Measurements from ENCODE around the gene TLR2. TPM values are rescaled to one million over a fixed set of nuclear protein-coding genes. Genes with fewer than 3 reads are reported as not detected.

The TLR2 gene
- total RNA-seq, 6 experiments from 2014 or later: 4.2 to 22.3 (median 12.1) TPM

- Histone ChIP-seq H3K9me3 (no peaks in the 10 kb centered on the region), H3K4me3 (no peak overlapping the region), H3K36me3 (no peaks in the 10 kb centered on the region), H3K27me3 (no peaks in the 10 kb centered on the region), H3K27ac (no peak overlapping the region), H3K4me1 (no peaks in the 10 kb centered on the region)
- no peak for DNase-seq
- TF ChIP-seq CTCF (IDR thresholded peaks at IDR 0.05) (no peak), POLR2A (IDR thresholded peaks at IDR 0.05) (no peak)
- intact Hi-C loops (cut with DNase I): no loop called here
- WGBS (ENCODE audit: insufficient coverage, low coverage, low lambda C conversion rate, missing lambda C conversion rate): 63% methylated on average over 4 of the region's 4 CpGs
- ATAC-seq: peak in 1 of 4 donors; percentile 35
Observed at GRCh38 chr4:153747406-153747955, 63.4 kb downstream of the TLR2 start.

- 58% methylated on average over 6 of the region's 6 CpGs for WGBS (ENCODE audit: insufficient coverage, low coverage, low lambda C conversion rate, missing lambda C conversion rate)
- TF ChIP-seq POLR2A (IDR thresholded peaks at IDR 0.05): no peak
- TF ChIP-seq CTCF (IDR thresholded peaks at IDR 0.05): no peak
- H3K36me3 ChIP-seq: no peaks in the 10 kb centered on the region
- DNase-seq (no peak), ATAC-seq (peak in 1 of 4 donors; percentile 41)
- no peaks in the 10 kb centered on the region for H3K27me3 ChIP-seq
- no peak overlapping the region for H3K27ac ChIP-seq
- no peaks in the 10 kb centered on the region for H3K9me3 ChIP-seq
- no peaks in the 10 kb centered on the region for H3K4me1 ChIP-seq
- H3K4me3 ChIP-seq: no peak overlapping the region
- intact Hi-C loops (cut with DNase I): no loop called here
Observed at GRCh38 chr4:153748378-153748777, 64.3 kb downstream of the TLR2 start.

- intact Hi-C loops (cut with DNase I): loop anchor here in 1 of 2 donors (10.0 kb wide), 1 partner anchor 116 kb away; no protein-coding TSS in a partner anchor
- H3K9me3 ChIP-seq: no peaks in the 10 kb centered on the region
- TF ChIP-seq CTCF (IDR thresholded peaks at IDR 0.05) (peak; percentile 71 to 76 (median 73)), POLR2A (IDR thresholded peaks at IDR 0.05) (no peak)
- H3K4me3 ChIP-seq: no peak overlapping the region
- H3K27ac ChIP-seq: no peak overlapping the region
- 25% methylated on average over 5 of the region's 5 CpGs for WGBS (ENCODE audit: insufficient coverage, low coverage, low lambda C conversion rate, missing lambda C conversion rate)
- no peaks in the 10 kb centered on the region for H3K27me3 ChIP-seq
- no peaks in the 10 kb centered on the region for H3K4me1 ChIP-seq
- peak; percentile 93 to 97 (median 95) for ATAC-seq
- peak in 1 of 3 donors; percentile 75 for DNase-seq
- no peaks in the 10 kb centered on the region for H3K36me3 ChIP-seq
Observed at GRCh38 chr4:153750197-153750817, 66.2 kb downstream of the TLR2 start.

GRCh38 chr4:153755186-153755585 is 71.1 kb downstream of the TLR2 start:
- intact Hi-C loops (cut with DNase I): loop anchor here in 1 of 2 donors (10.0 kb wide), 1 partner anchor 120 kb away; no protein-coding TSS in a partner anchor
- no peaks in the 10 kb centered on the region for H3K36me3 ChIP-seq
- no peak overlapping the region for H3K27ac ChIP-seq
- H3K9me3 ChIP-seq: no peaks in the 10 kb centered on the region
- ATAC-seq (no peak), DNase-seq (no peak)
- H3K27me3 ChIP-seq: peaks cover 0 to 8% of the 10 kb centered on the region in 2 donors
- 53% methylated on average over 2 of the region's 2 CpGs for WGBS (ENCODE audit: insufficient coverage, low coverage, low lambda C conversion rate, missing lambda C conversion rate)
- no peak for TF ChIP-seq POLR2A (IDR thresholded peaks at IDR 0.05)
- no peak for TF ChIP-seq CTCF (IDR thresholded peaks at IDR 0.05)
- H3K4me3 ChIP-seq: no peak overlapping the region
- peaks cover 0 to 3% (median 0%) of the 10 kb centered on the region in 4 donors for H3K4me1 ChIP-seq

Other genes starting within 250 kb of the TLR2 start
- 10 to 100 TPM; 13.2 to 19.6 (median 14.8) TPM for gene TMEM131L, start 217.9 kb upstream of the TLR2 start, total RNA-seq
- gene RNF175, start 75.7 kb downstream of the TLR2 start, total RNA-seq: under 1 TPM in 1 of 6 experiments, not detected in 5; 0.20 TPM
- not detected for gene SFRP2, start 104.8 kb downstream of the TLR2 start, total RNA-seq